BLaER1 treated with 17β-estradiol and CSF1 and Interleukin-3, amounts not matched to agents 10 nM and 100 nM (cell line): ENCODE results near the gene CPM.

Experiments used
- H3K27ac ChIP-seq, 11 experiments: shearing (Covaris generic); formaldehyde crosslinking; 2 replicates each; pipeline ENCODE4 v1.8.1; 2022
- H3K27me3 ChIP-seq, 11 experiments: shearing (Covaris generic); formaldehyde crosslinking; 2 replicates each; pipeline ENCODE4 v1.8.1; 2022
- H3K36me3 ChIP-seq, 11 experiments: shearing (Covaris generic); formaldehyde crosslinking; 2 replicates each; pipeline ENCODE4 v1.8.1; 2022
- H3K4me1 ChIP-seq, 10 experiments: shearing (Covaris generic); formaldehyde crosslinking; 2 replicates each; pipeline ENCODE4 v1.8.1; 2022
- H3K4me2 ChIP-seq, 11 experiments: shearing (Covaris generic); formaldehyde crosslinking; 2 replicates each; pipeline ENCODE4 v1.8.1; 2022
- H3K4me3 ChIP-seq, 10 experiments: shearing (Covaris generic); formaldehyde crosslinking; 2 replicates each; pipeline ENCODE4 v1.8.1; 2022
- H3K9ac ChIP-seq, 11 experiments: shearing (Covaris generic); formaldehyde crosslinking; 2 replicates each; pipeline ENCODE4 v1.8.1; 2022
- H3K9me3 ChIP-seq, 11 experiments: shearing (Covaris generic); formaldehyde crosslinking; replicated peaks in 1 of 11; 2 replicates each; pipeline ENCODE4 v1.8.1; 2022
- H4K20me1 ChIP-seq, 11 experiments: shearing (Covaris generic); formaldehyde crosslinking; 2 replicates each; pipeline ENCODE4 v1.8.1; 2022
- Cebpa-rat ChIP-seq, 11 experiments: shearing (Covaris generic); IDR thresholded peaks; 2 replicates each; pipeline ENCODE4 v1.8.1; 2022

The CPM gene

DNA sequence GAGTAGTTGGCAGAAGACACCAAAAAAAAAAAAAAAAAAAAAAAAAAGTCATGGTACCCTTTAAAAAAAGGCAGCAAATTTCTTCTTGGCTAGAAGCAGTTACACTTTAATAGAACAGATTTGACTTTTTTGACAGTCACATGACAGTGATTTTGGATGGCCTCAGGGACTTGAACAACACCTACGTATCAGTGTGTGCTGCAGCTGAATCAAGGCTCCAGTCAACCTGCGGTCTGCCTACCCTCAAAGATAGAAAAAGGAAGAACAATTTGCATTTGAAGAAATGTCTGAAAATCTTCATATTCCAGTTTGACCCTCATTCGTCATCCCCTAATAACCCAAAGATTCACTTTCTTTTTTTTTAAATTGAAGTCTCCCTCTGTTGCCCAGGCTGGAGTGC lies 71.1 kb downstream of the CPM start:
- Histone ChIP-seq H3K27ac (no peak overlapping the region), H3K4me3 (no peak overlapping the region), H3K9ac (no peak overlapping the region), H3K27me3 (no peaks in the 10 kb centered on the region), H3K9me3 (no peaks in the 10 kb centered on the region), H4K20me1 (peaks cover 0 to 21% (median 0%) of the 10 kb centered on the region in 11 experiments; a peak in 1 of 22 replicates), H3K4me2 (no peak overlapping the region), H3K36me3 (peaks cover 0 to 46% (median 0%) of the 10 kb centered on the region in 11 experiments; a peak in 4 of 22 replicates), H3K4me1 (peaks cover 0 to 11% (median 1%) of the 10 kb centered on the region in 10 experiments; a peak in 6 of 20 replicates)
- TF ChIP-seq Cebpa-rat (IDR thresholded peaks at IDR 0.05): no peak

- Histone ChIP-seq H3K9me3 (no peaks in the 10 kb centered on the region), H3K27me3 (no peaks in the 10 kb centered on the region), H3K27ac (no peak overlapping the region), H3K4me1 (peaks cover 0 to 11% (median 0%) of the 10 kb centered on the region in 10 experiments; a peak in 3 of 20 replicates), H3K4me2 (no peak overlapping the region), H4K20me1 (peaks cover 0 to 50% (median 0%) of the 10 kb centered on the region in 11 experiments; a peak in 5 of 22 replicates), H3K9ac (no peak overlapping the region), H3K4me3 (no peak overlapping the region), H3K36me3 (peaks cover 0 to 37% (median 0%) of the 10 kb centered on the region in 11 experiments; a peak in 4 of 22 replicates)
- no peak for TF ChIP-seq Cebpa-rat (IDR thresholded peaks at IDR 0.05)
Measured at GRCh38 chr12:68856510-68856909, 76.5 kb downstream of the CPM start.

- Histone ChIP-seq H3K4me2 (no peak overlapping the region), H3K9me3 (no peaks in the 10 kb centered on the region), H3K27me3 (no peaks in the 10 kb centered on the region), H3K36me3 (peaks cover 0 to 30% (median 0%) of the 10 kb centered on the region in 11 experiments; a peak in 4 of 22 replicates), H3K4me3 (no peak overlapping the region), H3K27ac (no peak overlapping the region), H3K4me1 (peaks cover 0 to 11% (median 0%) of the 10 kb centered on the region in 10 experiments; a peak in 3 of 20 replicates), H3K9ac (no peak overlapping the region), H4K20me1 (peaks cover 0 to 51% (median 0%) of the 10 kb centered on the region in 11 experiments; a peak in 5 of 22 replicates)
- TF ChIP-seq Cebpa-rat (IDR thresholded peaks at IDR 0.05): no peak
Measured at GRCh38 chr12:68855771-68856170, 77.2 kb downstream of the CPM start.

DNA sequence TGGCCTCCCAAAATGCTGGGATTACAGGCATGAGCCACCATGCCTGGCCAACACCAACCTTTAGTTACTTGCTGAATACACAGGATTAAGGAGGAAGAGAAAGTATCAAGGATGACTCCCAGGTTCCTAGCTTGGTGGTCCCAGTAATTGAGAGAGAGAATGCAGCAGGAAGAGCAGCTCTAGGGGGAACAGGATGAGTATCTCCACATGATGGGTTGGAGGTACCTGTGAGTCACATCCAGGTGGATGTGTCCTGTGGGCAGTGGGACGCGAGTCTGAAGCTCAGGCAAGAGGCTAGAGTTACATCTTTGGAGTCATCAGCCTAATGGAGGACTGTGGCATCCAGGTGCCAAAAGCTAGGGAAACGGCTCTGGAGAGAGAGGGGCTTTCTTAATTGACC lies 77.9 kb downstream of the CPM start:
- H3K4me1 ChIP-seq: peaks cover 0 to 7% (median 0%) of the 10 kb centered on the region in 10 experiments; a peak in 3 of 20 replicates
- no peak for TF ChIP-seq Cebpa-rat (IDR thresholded peaks at IDR 0.05)
- no peak overlapping the region for H3K4me2 ChIP-seq
- H3K4me3 ChIP-seq: no peak overlapping the region
- H3K9me3 ChIP-seq: no peaks in the 10 kb centered on the region
- H3K36me3 ChIP-seq: peaks cover 0 to 30% (median 0%) of the 10 kb centered on the region in 11 experiments; a peak in 4 of 22 replicates
- no peak overlapping the region for H3K27ac ChIP-seq
- no peak overlapping the region for H3K9ac ChIP-seq
- no peaks in the 10 kb centered on the region for H3K27me3 ChIP-seq
- peaks cover 0 to 57% (median 4%) of the 10 kb centered on the region in 11 experiments; a peak in 6 of 22 replicates for H4K20me1 ChIP-seq

DNA sequence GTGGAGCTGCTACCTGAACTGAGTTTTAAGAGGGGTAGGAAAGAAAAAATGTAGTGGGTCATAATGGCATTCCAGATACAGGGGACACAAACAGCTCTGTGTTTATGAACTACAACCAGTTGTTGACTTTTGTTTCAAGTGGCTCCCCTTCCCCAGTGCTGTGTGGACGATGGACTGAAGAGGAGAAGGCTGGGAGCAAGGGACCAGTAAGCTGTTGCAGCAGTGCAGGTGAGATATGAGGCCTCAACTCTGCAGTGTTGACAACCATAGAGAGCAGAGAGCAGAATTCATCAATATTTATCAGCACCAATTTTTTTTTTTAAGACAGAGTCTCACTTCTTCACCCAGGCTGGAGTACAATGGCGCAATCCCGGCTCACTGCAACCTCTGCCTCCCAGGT lies 78.4 kb downstream of the CPM start:
- H3K4me3 ChIP-seq: no peak overlapping the region
- H3K4me2 ChIP-seq: no peak overlapping the region

GRCh38 chr12:68854078-68854468 lies 78.9 kb downstream of the CPM start:
- Histone ChIP-seq H3K27ac (no peak overlapping the region), H3K4me2 (no peak overlapping the region), H3K9ac (no peak overlapping the region), H3K4me1 (no peaks in the 10 kb centered on the region; a peak in 1 of 20 replicates), H3K9me3 (no peaks in the 10 kb centered on the region), H3K27me3 (no peaks in the 10 kb centered on the region), H3K4me3 (no peak overlapping the region), H3K36me3 (peaks cover 0 to 30% (median 0%) of the 10 kb centered on the region in 11 experiments; a peak in 4 of 22 replicates), H4K20me1 (peaks cover 0 to 68% (median 10%) of the 10 kb centered on the region in 11 experiments; a peak in 8 of 22 replicates)
- no peak for TF ChIP-seq Cebpa-rat (IDR thresholded peaks at IDR 0.05)

More for the DNA sequence above, 78.4 kb downstream of the CPM start:
- Histone ChIP-seq H3K27me3 (no peaks in the 10 kb centered on the region), H3K9me3 (no peaks in the 10 kb centered on the region), H4K20me1 (peaks cover 0 to 63% (median 8%) of the 10 kb centered on the region in 11 experiments; a peak in 8 of 22 replicates), H3K27ac (no peak overlapping the region), H3K4me1 (peaks cover 0 to 1% (median 0%) of the 10 kb centered on the region in 10 experiments; a peak in 3 of 20 replicates), H3K9ac (no peak overlapping the region), H3K36me3 (peaks cover 0 to 30% (median 0%) of the 10 kb centered on the region in 11 experiments; a peak in 4 of 22 replicates)
- no peak for TF ChIP-seq Cebpa-rat (IDR thresholded peaks at IDR 0.05)

GRCh38 chr12:68853396-68854077 lies 79.4 kb downstream of the CPM start:
- Histone ChIP-seq H3K9ac (no peak overlapping the region), H3K4me1 (no peaks in the 10 kb centered on the region; a peak in 1 of 20 replicates), H3K9me3 (no peaks in the 10 kb centered on the region), H4K20me1 (peaks cover 0 to 73% (median 10%) of the 10 kb centered on the region in 11 experiments; a peak in 9 of 22 replicates), H3K36me3 (peaks cover 0 to 27% (median 0%) of the 10 kb centered on the region in 11 experiments; a peak in 4 of 22 replicates), H3K4me2 (no peak overlapping the region), H3K4me3 (no peak overlapping the region), H3K27me3 (no peaks in the 10 kb centered on the region), H3K27ac (no peak overlapping the region)
- no peak for TF ChIP-seq Cebpa-rat (IDR thresholded peaks at IDR 0.05)

DNA sequence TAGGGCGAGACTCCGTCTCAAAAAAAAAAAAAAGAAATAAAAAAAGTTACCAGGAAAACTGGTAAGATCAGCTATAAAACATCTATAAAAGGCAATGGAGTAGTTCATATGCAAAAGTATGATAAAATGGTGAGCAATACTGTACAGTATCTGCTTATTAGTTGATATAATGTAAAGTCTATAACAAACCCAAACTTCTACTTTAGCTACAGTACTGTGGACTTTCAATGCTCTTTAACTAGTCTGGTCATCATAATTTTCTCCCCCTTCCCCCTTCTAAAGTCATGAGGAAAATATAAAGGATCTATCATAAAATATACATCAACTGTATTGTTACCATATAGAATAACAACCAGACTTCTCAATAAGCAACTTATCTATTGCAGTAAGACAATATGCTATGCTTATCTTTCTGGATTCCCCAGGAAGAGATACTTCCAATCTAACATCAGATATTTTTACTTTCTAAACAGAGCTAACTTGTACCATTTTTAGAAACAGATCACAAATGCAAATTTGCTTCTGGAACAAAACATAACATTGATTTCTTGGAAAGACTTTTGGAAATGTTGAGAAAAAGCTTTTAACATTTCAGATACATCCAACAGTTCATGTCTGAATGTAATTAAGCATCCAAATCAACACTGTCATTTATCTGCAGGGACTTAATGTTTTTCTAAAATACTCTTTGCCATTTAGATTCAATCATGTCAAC lies 81.2 kb downstream of the CPM start:
- Histone ChIP-seq H3K4me1 (no peaks in the 10 kb centered on the region; a peak in 1 of 20 replicates), H3K9me3 (no peaks in the 10 kb centered on the region), H3K9ac (no peak overlapping the region), H3K27me3 (no peaks in the 10 kb centered on the region), H3K27ac (no peak overlapping the region), H3K4me2 (no peak overlapping the region), H3K36me3 (peaks cover 0 to 15% (median 0%) of the 10 kb centered on the region in 11 experiments; a peak in 4 of 22 replicates), H3K4me3 (no peak overlapping the region), H4K20me1 (peaks cover 5 to 90% (median 25%) of the 10 kb centered on the region in 11 experiments; a peak in 18 of 22 replicates)
- no peak for TF ChIP-seq Cebpa-rat (IDR thresholded peaks at IDR 0.05)

DNA sequence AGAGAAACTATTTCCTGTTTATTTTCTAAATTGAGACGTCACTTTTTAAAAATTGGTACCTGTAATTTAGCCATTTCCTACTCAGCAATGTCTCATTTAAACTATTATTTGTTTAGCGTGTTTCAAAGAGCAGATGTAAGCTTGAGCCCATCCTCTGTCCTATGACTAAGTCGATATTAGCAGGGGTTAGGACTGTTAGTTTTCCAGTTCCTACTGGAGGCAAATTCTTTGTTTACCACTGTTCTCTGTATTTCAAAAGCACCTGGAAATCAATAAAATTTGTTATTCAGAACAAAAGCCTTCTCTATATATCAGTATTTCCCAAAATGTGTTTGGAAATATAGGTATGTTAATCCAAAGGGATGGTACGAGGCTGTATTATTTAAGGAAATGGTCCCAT lies 82.6 kb downstream of the CPM start:
- H3K9me3 ChIP-seq: no peaks in the 10 kb centered on the region
- no peak overlapping the region for H3K4me2 ChIP-seq
- peaks cover 17 to 93% (median 36%) of the 10 kb centered on the region in 11 experiments; a peak in 21 of 22 replicates for H4K20me1 ChIP-seq
- H3K4me3 ChIP-seq: no peak overlapping the region
- no peaks in the 10 kb centered on the region for H3K27me3 ChIP-seq
- TF ChIP-seq Cebpa-rat (IDR thresholded peaks at IDR 0.05): no peak
- no peak overlapping the region for H3K9ac ChIP-seq
- no peaks in the 10 kb centered on the region; a peak in 1 of 20 replicates for H3K4me1 ChIP-seq
- no peak overlapping the region for H3K27ac ChIP-seq
- H3K36me3 ChIP-seq: peaks cover 0 to 4% (median 2%) of the 10 kb centered on the region in 11 experiments; a peak in 9 of 22 replicates
